Mesothelial cell of epicardium (in vitro differentiated cells): ENCODE measurements around the gene KCNE2. TPM values are rescaled to one million over a fixed set of nuclear protein-coding genes. Genes with fewer than 3 reads are reported as not detected.

ENCODE experiments used
- DNase-seq, 2 experiments: peaks; one replicate each; pipeline ENCODE4 v3.0.0; 2021; ENCODE audit warnings: low spot score in 2 of 2; ENCODE audit not compliant: unreplicated experiment in 2 of 2
- H3K27ac Mint-ChIP-seq: 2 replicates; pipeline ENCODE4 v1.8.0; 2021; ENCODE audit warnings: mixed read lengths
- H3K27me3 Mint-ChIP-seq: 2 replicates; pipeline ENCODE4 v1.8.0; 2021; ENCODE audit warnings: low read depth, mixed read lengths
- H3K36me3 Mint-ChIP-seq: 2 replicates; pipeline ENCODE4 v1.8.0; 2021; ENCODE audit warnings: mixed read lengths
- H3K4me1 Mint-ChIP-seq: 2 replicates; pipeline ENCODE4 v1.8.0; 2021; ENCODE audit warnings: mixed read lengths
- H3K4me3 Mint-ChIP-seq: 2 replicates; pipeline ENCODE4 v1.8.0; 2021; ENCODE audit warnings: mild to moderate bottlenecking, moderate library complexity, mixed read lengths
- H3K9me3 Mint-ChIP-seq: 2 replicates; pipeline ENCODE4 v1.8.0; 2021; ENCODE audit warnings: mixed read lengths
- total RNA-seq: library from RNA; stranded (reverse); gene quantifications from 3 replicates; pipeline ENCODE4 v1.2.1, GENCODE V29; 2021
- TF ChIP-seq, protein P1 (sequence below): fragments of 200-600 bp; sonication (generic); IDR thresholded peaks from one replicate; pipeline ENCODE4 v1.5.0; 2021; ENCODE audit warnings: antibody characterized with exemption; ENCODE audit not compliant: unreplicated experiment

KCNE2 gene, protein sequence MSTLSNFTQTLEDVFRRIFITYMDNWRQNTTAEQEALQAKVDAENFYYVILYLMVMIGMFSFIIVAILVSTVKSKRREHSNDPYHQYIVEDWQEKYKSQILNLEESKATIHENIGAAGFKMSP
- total RNA-seq: 0.82 to 1.4 TPM (median 0.92 TPM) in 3 replicates

DNA sequence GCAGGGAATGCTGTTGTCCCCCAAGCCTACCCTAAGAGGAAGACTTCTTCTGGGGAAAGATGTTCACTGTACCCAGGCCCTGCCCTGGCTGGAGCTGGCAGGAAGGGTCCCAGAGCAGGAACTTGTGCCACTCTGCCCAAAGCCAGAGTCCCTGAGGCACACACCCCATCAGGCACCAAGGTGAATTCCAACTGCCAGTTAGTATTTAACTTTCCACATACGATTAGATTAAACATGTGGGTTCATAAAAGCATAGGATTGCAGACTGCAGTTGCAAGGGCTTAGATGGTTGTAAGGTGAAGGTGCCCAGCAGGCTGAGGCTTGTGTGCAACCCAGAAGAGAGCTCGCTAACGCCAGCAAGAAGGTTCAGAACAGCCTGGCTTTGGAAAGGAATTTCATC is at the start of gene KCNE2:
Gene KCNE2 (plus strand): TSS at position 274 of the 400 bp plus-strand sequence. CDS start 6,473 bp downstream, outside the sequence.
- Mint-ChIP-seq H3K4me1 (peaks cover 4% of the 10 kb centered on the region), H3K27me3 (peaks cover 13% of the 10 kb centered on the region), H3K4me3 (no peak within 1 kb of the TSS), H3K27ac (no peak within 1 kb of the TSS), H3K9me3 (peaks cover 3% of the 10 kb centered on the region), H3K36me3 (peaks cover 2% of the 10 kb centered on the region)
- DNase-seq: no peak
- TF ChIP-seq, protein P1, sequence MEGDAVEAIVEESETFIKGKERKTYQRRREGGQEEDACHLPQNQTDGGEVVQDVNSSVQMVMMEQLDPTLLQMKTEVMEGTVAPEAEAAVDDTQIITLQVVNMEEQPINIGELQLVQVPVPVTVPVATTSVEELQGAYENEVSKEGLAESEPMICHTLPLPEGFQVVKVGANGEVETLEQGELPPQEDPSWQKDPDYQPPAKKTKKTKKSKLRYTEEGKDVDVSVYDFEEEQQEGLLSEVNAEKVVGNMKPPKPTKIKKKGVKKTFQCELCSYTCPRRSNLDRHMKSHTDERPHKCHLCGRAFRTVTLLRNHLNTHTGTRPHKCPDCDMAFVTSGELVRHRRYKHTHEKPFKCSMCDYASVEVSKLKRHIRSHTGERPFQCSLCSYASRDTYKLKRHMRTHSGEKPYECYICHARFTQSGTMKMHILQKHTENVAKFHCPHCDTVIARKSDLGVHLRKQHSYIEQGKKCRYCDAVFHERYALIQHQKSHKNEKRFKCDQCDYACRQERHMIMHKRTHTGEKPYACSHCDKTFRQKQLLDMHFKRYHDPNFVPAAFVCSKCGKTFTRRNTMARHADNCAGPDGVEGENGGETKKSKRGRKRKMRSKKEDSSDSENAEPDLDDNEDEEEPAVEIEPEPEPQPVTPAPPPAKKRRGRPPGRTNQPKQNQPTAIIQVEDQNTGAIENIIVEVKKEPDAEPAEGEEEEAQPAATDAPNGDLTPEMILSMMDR: no peak

DNA sequence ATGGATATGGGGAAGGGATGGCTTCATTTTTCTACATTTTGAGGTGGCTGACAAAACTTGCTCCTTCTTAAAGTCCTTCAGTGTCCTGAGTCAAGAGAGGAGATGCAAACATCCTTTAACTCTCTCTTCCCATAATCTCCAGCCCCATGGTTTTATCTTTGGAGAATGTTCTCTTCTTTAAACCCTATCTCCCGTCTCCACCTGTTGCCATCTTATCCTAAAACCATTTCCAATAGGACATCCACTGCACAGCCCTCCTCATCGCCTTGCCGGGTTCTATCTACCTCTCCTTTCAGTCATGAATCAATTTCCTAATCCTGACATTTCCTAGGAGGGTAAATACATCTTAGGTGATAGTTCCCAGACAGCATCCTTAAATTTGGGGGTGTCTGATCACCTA is 44.2 kb upstream of the KCNE2 start:
- no peak overlapping the region for H3K4me3 Mint-ChIP-seq
- H3K27me3 Mint-ChIP-seq: peaks cover 13% of the 10 kb centered on the region
- peaks cover 3% of the 10 kb centered on the region for H3K9me3 Mint-ChIP-seq
- no peak for DNase-seq
- H3K27ac Mint-ChIP-seq: no peak overlapping the region
- TF ChIP-seq, protein P1: no peak
- peaks cover under 1% of the 10 kb centered on the region for H3K36me3 Mint-ChIP-seq
- no peaks in the 10 kb centered on the region for H3K4me1 Mint-ChIP-seq

DNA sequence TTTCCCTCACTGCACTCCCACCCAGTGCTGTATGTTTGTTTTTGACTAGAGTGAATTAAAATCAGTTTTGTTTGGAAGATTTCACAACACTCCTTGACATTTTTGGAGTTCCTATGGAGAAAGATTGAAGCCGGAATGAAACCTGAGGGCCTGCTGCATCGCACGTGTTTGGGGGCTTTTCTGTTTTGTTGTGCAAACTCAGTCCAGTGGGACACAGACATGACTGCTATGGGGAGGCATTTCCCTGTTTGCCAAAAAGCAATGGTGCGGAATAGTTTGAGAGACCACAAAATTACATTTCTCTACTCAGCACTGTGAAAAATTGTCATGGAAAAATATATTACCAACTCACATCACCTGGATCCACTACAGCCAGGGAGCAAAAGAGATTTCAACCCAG is 43.8 kb upstream of the KCNE2 start:
- Mint-ChIP-seq H3K4me1 (no peaks in the 10 kb centered on the region), H3K4me3 (no peak overlapping the region), H3K27ac (no peak overlapping the region), H3K36me3 (peaks cover 1% of the 10 kb centered on the region), H3K9me3 (peaks cover 3% of the 10 kb centered on the region), H3K27me3 (peaks cover 13% of the 10 kb centered on the region)
- TF ChIP-seq, protein P1: no peak
- DNase-seq: no peak

DNA sequence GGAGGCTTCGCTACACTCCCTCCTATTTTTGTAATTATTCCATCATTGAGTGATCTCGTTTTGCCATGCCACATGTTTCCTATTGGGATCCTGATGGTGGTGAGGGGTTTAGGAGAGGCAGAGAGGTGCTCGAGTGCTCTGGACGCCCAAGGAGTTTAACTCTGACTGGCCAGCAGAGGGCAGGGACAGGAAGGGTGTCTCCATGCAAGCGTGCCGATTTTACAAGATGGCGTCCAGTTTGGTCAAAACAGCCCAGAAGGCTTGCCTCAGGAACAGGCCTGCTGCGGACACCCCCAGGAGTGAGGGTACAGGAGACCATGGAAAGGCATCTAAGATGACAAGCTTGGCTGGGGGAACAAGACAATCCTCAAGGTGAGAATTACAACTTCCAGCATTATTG is 33.8 kb upstream of the KCNE2 start:
- TF ChIP-seq, protein P1: no peak
- DNase-seq: no peak
- no peaks in the 10 kb centered on the region for H3K27me3 Mint-ChIP-seq
- peaks cover 4% of the 10 kb centered on the region for H3K36me3 Mint-ChIP-seq
- no peak overlapping the region for H3K4me3 Mint-ChIP-seq
- peaks cover 2% of the 10 kb centered on the region for H3K4me1 Mint-ChIP-seq
- no peak overlapping the region for H3K27ac Mint-ChIP-seq
- peaks cover 16% of the 10 kb centered on the region for H3K9me3 Mint-ChIP-seq

DNA sequence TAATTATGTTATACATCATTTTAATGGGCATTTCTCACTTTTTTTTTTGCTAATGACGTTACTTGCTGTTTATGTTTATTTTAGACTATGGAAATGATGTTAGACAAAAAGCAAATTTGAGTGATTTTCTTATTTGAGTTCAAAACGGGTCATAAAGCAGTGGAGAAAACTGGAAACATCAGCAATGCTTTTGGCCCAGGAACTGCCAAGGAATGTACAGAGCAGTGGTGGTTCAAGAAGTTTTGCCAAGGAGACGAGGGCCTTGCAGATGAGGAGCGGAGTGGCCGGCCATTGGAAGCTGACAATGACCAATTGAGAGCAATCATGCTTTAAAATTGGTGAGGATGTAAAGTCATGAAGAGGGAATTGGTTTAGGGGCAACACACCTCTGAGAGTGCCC is 32.1 kb upstream of the KCNE2 start:
- H3K27me3 Mint-ChIP-seq: no peaks in the 10 kb centered on the region
- H3K4me3 Mint-ChIP-seq: no peak overlapping the region
- H3K4me1 Mint-ChIP-seq: peaks cover 6% of the 10 kb centered on the region
- H3K36me3 Mint-ChIP-seq: peaks cover 4% of the 10 kb centered on the region
- peaks cover 16% of the 10 kb centered on the region for H3K9me3 Mint-ChIP-seq
- H3K27ac Mint-ChIP-seq: no peak overlapping the region
- TF ChIP-seq, protein P1: no peak
- DNase-seq: no peak

DNA sequence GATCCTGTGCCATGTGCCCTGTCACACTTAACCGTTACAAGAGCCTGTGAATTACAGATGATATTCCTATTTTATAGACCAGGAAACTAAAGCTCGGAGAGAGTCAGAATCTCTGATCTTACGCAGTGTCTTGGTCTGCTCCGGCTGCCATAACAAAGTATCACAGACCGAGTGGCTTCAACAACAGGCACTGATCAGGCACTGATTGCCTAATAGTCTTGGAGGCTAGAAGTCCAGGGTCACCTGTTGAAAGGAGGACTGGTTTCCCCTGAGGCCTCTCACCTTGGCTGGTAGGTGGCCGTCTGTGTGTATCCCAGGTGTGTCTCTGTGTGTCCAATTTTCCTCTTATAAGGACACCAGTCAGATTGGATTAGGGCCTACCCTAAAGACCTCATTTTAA is 31.5 kb upstream of the KCNE2 start:
- no peak for DNase-seq
- no peak overlapping the region for H3K4me3 Mint-ChIP-seq
- peaks cover 4% of the 10 kb centered on the region for H3K36me3 Mint-ChIP-seq
- H3K4me1 Mint-ChIP-seq: peaks cover 10% of the 10 kb centered on the region
- H3K9me3 Mint-ChIP-seq: peaks cover 16% of the 10 kb centered on the region
- H3K27me3 Mint-ChIP-seq: no peaks in the 10 kb centered on the region
- TF ChIP-seq, protein P1: no peak
- H3K27ac Mint-ChIP-seq: no peak overlapping the region
